ENCODE data around the gene MED13L.

DNA sequence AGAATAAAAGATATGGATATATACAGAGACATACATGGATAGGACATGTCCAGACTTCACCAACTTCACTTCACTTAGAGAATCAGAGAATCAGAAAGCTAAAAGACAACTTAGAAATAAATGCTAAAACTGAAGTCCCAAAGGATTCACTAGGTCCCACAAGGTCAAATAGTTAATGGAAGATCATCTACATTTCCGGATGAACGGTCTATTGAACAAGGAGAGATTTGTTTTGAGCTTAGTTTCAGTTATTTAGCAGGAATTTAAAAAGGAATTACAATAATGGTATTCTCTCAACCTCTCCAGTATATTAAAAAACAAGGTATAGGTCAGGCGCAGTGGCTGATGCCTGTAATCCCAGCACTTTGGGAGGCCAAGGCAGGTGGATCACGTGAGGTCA lies 187.0 kb downstream of the MED13L start:
- TF ChIP-seq EZH2phosphoT487 (conservative IDR thresholded peaks at IDR 0.05; ENCODE audit: low read length) = no peak
- no peak for TF ChIP-seq CTCF (IDR thresholded peaks at IDR 0.05; ENCODE audit: insufficient read depth, low read length, poor library complexity, severe bottlenecking)

All from SU-DHL-6 (cell line).